ENCODE results near the gene EFCAB7.

- TF ChIP-seq CTCF (IDR thresholded peaks at IDR 0.05; ENCODE audit: insufficient read depth, low read length) (no peak), POLR2AphosphoS5 (IDR thresholded peaks at IDR 0.05; ENCODE audit: low read depth) (no peak)
- TF ChIP-seq, protein P1, sequence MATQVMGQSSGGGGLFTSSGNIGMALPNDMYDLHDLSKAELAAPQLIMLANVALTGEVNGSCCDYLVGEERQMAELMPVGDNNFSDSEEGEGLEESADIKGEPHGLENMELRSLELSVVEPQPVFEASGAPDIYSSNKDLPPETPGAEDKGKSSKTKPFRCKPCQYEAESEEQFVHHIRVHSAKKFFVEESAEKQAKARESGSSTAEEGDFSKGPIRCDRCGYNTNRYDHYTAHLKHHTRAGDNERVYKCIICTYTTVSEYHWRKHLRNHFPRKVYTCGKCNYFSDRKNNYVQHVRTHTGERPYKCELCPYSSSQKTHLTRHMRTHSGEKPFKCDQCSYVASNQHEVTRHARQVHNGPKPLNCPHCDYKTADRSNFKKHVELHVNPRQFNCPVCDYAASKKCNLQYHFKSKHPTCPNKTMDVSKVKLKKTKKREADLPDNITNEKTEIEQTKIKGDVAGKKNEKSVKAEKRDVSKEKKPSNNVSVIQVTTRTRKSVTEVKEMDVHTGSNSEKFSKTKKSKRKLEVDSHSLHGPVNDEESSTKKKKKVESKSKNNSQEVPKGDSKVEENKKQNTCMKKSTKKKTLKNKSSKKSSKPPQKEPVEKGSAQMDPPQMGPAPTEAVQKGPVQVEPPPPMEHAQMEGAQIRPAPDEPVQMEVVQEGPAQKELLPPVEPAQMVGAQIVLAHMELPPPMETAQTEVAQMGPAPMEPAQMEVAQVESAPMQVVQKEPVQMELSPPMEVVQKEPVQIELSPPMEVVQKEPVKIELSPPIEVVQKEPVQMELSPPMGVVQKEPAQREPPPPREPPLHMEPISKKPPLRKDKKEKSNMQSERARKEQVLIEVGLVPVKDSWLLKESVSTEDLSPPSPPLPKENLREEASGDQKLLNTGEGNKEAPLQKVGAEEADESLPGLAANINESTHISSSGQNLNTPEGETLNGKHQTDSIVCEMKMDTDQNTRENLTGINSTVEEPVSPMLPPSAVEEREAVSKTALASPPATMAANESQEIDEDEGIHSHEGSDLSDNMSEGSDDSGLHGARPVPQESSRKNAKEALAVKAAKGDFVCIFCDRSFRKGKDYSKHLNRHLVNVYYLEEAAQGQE (IDR thresholded peaks at IDR 0.05; ENCODE audit: insufficient replicate concordance, low read depth), result no peak
Observed at GRCh38 chr1:63621698-63622097, 98.4 kb downstream of the EFCAB7 start.

Data from HL-60 (cell line).